Loucy (cell line): ENCODE results near the gene TLN1.

Experiments
- CTCF ChIP-seq: fragments of 200-600 bp; sonication (generic); conservative IDR thresholded peaks from 2 replicates; pipeline ENCODE4 v1.5.1; 2014; ENCODE audit warnings: mild to moderate bottlenecking, antibody characterized with exemption, low read length
- EZH2phosphoT487 ChIP-seq: fragments of 200-600 bp; IDR thresholded peaks from 2 replicates; pipeline ENCODE4 v1.6.1; 2018; ENCODE audit warnings: antibody characterized with exemption, mild to moderate bottlenecking, moderate library complexity, borderline replicate concordance

DNA sequence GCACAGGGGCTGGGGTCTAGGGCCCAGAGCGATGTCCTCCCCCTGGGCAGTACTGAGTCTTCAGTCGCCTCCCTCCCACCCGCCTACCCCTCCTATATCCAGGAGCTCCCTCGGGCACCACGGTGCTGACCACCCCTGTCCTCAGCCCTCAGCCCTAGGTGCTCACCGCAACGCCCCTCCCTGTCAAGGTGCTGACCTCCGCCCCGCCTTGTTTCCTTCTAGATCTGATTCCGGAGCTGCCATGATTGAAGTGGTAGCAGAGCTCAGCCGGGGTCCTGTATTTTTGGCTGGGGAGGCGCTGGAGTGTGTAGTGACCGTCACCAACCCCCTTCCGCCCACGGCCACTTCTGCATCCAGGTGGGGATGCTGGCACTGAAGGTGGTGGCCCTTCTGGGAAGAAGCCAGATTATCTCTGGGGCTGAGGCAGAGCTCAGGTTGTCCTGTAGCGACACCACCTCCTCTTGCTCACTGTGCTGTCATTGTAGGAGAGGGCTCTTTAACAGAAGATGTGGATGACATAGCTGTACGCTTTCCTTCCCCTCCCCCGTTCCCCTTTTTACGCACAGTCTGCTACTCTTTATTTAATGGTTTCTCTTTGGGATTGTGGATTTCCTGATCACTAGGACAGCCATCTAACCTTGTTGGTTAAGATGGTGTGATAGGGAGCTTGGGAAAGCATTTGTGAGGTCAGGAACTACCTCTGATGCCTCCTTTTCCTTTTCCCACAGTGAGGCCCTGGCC is 17.7 kb upstream of the TLN1 start:
- TF ChIP-seq CTCF (no peak), EZH2phosphoT487 (no peak)
